Superior temporal gyrus (tissue), 1 donor: ENCODE results near the gene FILIP1.
"Not testable (repeated sequence)": the region's sequence is repeated elsewhere in the genome, so short reads cannot be mapped to it uniquely, and the experiment has no call there.

ENCODE experiments used
- DNase-seq: peaks from one replicate; pipeline ENCODE4 v3.0.0-alpha.2; 2016; ENCODE audit errors: extremely low spot score

FILIP1 gene

GRCh38 chr6:75458895-75459294 is 34.7 kb downstream of the FILIP1 start:
- no peak for DNase-seq

- DNase-seq, result no peak
Observed at GRCh38 chr6:75450903-75451302, 42.7 kb downstream of the FILIP1 start.

- DNase-seq, result no peak
Observed at GRCh38 chr6:75449630-75450206, 43.9 kb downstream of the FILIP1 start.

- no peak for DNase-seq
Observed at GRCh38 chr6:75446241-75446880, 47.2 kb downstream of the FILIP1 start.

GRCh38 chr6:75445738-75446137 is 47.9 kb downstream of the FILIP1 start:
- no peak for DNase-seq

DNA sequence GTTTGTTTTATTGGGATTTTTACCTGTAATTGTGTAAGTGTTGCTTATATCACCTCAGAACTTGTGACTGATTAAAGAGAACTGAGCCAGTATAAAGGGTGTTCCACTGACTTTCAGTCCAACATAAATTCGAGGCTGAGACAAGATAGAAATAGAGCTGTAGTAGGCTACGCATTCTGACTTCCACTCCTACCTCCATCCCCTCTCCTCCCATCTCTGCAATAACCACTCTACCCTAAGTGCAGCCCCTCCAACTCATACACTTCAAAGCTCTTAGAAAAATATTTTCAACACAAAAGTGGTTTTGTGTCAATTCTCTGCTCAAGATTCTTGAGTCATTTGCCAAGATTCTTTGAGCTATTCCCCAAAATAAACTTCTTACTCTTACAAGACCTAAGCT is 48.7 kb downstream of the FILIP1 start:
- DNase-seq, result no peak

DNA sequence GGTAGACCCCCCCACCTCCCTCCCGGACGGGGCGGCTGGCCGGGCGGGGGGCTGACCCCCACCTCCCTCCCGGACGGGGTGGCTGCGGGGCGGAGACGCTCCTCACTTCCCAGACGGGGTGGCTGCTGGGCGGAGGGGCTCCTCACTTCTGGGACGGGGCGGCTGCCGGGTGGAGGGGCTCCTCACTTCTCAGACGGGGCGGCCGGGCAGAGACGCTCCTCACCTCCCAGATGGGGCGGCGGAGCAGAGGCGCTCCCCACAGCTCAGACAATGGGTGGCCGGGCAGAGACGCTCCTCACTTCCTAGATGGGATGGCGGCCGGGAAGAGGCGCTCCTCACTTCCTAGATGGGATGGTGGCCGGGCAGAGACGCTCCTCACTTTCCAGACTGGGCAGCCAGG is 51.7 kb downstream of the FILIP1 start:
- not testable (repeated sequence) for DNase-seq

DNA sequence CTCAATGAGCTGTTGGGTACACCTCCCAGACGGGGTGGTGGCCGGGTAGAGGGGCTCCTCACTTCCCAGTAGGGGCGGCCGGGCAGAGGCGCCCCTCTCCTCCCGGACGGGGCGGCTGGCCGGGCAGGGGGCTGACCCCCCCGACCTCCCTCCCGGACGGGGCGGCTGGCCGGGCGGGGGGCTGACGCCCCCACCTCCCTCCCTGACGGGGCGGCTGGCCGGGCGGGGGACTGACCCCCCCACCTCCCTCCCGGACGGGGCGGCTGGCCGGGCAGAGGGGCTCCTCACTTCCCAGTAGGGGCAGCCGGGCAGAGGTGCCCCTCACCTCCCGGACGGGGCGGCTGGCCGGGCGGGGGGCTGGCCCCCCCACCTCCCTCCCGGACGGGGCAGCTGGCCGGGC is 52.1 kb downstream of the FILIP1 start:
- not testable (repeated sequence) for DNase-seq

DNA sequence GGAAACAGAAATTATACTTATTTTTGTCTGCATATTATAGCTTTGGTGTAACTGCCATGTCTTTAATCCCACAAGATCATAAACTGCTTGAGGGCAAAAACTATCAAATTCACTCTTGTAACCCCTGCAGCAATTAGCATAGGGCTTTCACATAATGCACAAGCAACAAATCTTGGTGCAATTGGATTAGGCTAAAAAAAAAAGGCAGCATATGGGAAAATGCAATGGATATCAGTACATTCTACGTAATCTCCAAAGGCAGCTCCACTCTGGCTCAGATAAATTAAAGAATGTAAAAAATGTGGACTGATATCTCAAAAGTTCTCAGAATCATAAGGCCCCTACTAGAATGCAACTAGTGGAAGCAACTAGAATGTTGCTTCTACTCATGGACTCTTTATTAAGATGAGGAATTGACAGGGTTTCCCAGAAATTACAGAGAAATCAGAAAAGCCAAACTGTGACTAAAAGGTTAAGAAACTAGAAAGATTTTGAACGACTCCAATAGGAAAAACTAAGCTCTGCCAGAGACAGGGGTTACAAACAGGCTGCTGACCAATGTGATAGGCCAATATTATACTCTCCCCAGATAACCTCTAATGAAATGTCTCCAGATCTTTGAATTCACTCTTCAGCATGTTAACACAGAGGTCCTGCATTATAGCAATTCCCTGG is 55.0 kb downstream of the FILIP1 start:
- no peak for DNase-seq

- no peak for DNase-seq
Observed at GRCh38 chr6:75438013-75438431, 55.6 kb downstream of the FILIP1 start.

GRCh38 chr6:75437421-75437891 is 56.1 kb downstream of the FILIP1 start:
- DNase-seq, result no peak

GRCh38 chr6:75436869-75437268 is 56.7 kb downstream of the FILIP1 start:
- DNase-seq, result peak; percentile 26

DNA sequence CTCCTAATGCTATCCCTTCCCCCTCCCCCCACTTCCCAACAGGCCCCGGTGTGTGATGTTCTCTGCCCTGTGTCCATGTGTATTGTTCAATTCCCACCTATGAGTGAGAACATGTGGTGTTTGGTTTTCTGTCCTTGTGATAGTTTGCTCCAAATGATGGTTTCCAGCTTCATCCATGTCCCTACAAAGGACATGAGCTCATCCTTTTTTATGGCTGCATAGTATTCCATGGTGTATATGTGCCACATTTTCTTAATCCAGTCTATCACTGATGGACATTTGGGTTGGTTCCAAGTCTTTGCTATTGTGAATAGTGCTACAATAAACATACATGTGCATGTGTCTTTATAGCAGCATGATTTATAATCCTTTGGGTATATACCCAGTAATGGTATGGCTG is 60.8 kb downstream of the FILIP1 start:
- DNase-seq, result not testable (repeated sequence)

DNA sequence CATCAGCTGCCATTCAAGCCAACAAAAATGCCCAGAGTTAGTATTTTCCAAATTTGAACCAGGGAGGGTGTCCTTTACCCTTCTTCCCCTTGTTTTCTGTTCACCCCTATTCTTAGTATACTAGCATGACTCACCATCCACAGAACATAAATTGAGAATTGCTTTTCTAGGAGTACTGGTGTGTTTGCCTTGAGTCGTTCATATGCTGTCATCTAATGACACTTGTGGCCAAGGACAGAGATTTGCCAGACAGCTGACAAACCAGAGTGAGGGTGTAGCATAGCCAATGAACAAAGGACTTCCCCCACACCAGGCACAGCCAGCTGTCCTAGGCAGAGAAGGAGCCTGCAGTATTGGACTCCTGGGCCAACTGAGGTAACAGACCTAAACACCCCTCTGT is 62.2 kb downstream of the FILIP1 start:
- no peak for DNase-seq

DNA sequence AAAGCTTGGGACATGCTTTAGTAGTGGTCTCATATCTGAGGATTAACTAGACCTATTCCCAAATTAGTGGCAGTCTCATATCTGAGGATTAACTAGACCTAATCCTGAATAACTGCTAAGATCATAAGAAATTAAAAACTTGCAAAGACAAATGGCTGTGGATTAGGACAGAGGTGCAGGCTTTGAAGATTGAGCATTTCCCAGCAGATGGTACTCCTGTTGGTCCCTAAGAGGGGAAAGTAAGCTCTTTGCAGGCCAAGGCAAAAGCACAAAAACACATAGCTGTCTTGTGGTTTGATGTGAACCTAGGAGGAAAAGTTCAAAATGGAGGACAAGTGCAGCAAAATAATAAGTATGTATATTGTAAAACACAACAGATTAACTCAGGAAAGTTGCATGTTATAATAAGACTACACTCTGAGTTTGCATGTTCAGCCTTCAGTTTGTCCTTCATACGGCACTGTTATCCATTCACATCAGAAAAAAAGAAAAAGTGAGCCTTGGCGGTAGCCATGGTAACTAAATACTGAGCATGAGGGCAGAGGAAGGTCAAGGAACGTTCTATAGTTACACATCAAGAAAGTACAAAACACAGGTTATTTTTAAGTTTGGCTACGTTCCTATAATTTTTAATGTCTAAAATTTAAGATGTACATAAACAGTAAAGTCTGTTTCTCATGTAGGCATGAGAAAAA is 62.8 kb downstream of the FILIP1 start:
- no peak for DNase-seq

GRCh38 chr6:75429061-75429703 is 64.4 kb downstream of the FILIP1 start:
- no peak for DNase-seq

DNA sequence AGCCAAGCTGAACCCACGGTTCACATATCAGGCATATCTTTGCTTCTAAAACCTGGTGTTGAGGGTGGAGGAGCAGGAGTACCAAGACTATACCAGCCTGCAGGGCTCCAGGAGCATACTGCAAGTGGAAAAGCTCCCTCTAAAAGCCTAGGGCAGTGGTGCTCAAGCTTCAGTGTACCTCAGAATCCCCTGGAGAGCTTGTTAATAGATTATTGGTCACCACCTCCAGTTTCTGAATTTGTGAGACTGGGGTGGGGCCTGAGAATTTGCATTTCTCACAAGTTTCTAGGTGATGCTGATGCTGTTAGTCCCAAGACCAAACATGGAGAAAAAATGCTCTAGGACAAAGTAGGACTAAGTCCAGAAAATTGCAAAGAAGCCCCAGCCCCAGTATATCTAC is 65.4 kb downstream of the FILIP1 start:
- DNase-seq, result no peak

GRCh38 chr6:75427329-75427728 is 66.3 kb downstream of the FILIP1 start:
- DNase-seq, result no peak

DNA sequence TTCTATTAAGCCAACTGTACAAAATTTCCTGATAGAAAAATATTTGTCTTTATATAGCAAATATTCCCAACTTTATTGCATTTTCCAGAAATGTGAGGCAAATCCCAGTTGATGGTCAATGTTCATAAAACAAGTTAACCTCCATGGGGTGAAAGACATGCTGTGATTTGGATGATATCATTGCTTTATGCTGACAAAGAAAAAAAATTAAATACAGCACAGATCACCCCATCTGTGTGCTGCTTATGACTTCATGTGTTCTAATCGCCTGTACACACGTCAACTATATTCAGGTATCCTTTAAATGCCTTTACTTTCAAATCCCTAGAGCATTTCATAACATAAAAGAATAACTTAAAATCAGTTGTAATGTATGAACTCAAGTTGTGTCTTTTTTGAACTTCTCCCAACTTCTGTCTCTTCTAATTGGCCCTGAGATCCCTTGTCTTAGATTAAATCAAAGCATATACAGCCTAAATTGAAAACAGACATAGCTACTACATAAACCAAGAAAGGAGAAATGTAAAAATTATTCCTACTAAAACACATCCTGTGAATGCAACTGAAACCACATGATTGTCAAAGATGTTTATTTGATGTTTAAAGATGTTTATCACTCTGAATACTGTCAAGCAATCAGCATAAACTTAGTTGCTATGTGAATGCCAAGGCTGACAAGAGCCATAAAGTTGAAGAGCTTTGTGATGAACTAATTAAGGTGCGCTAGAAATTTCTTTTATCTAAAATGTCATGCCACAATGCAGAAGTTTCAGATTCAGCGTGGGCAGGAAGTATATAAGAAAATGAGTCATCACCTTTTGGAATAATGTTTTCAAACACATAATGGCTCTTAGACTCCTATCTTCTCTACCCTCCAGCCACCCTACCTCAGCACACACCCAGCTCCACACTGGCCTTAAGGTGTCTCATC is 68.7 kb downstream of the FILIP1 start:
- no peak for DNase-seq

- DNase-seq, result no peak
Observed at GRCh38 chr6:75423386-75423785, 70.2 kb downstream of the FILIP1 start.
